Activated naive CD8-positive, alpha-beta T cell treated with anti-CD3 and anti-CD28 coated beads, Interleukin-2, amount 50 U/mL, for 16 hours (primary cell): Measurements from ENCODE around the gene CDH6.

Source experiments
- DNase-seq: peaks from one replicate; pipeline ENCODE4 v3.0.0-alpha.2; 2020; ENCODE audit warnings: low read depth, low spot score

CDH6 gene

GRCh38 chr5:31375999-31376720 lies 182.7 kb downstream of the CDH6 start:
- no peak for DNase-seq

- no peak for DNase-seq
Observed at GRCh38 chr5:31377274-31377946, 183.9 kb downstream of the CDH6 start.

GRCh38 chr5:31378136-31378535 lies 184.7 kb downstream of the CDH6 start:
- DNase-seq = no peak
